H1 (cell line): Measurements from ENCODE around the gene FOXJ2. TPM values are rescaled to one million over a fixed set of nuclear protein-coding genes. Genes with fewer than 3 reads are reported as not detected.

Source experiments
- CTCF ChIA-PET: fragments of 300-600 bp; sonication (Branson Sonifier 250); formaldehyde crosslinking; loops from one replicate; lab custom pipeline; 2021; ENCODE audit not compliant: partially characterized antibody; lab: Charles Lee
- POLR2A ChIA-PET: fragments of 300-600 bp; sonication (Branson Sonifier 250); formaldehyde crosslinking; loops from one replicate; lab custom pipeline; 2021; ENCODE audit warnings: inconsistent platforms; ENCODE audit not compliant: partially characterized antibody; lab: Charles Lee
- DNase-seq, 2 experiments: peaks; one replicate each; pipeline versions ENCODE4 v3.0.0 to v3.0.0-alpha.2; 2010 to 2022; ENCODE audit warnings: low spot score in 2 of 2, low read depth in 1 of 2, mixed read lengths in 1 of 2
- FAIRE-seq: peaks from 2 replicates; lab custom pipeline; 2011; peaks lifted over from hg19 to GRCh38; lab: Jason Lieb, UNC
- H2AFZ ChIP-seq: 2 replicates; pipeline ENCODE4 v1.8.1; 2012; ENCODE audit warnings: low read length, inconsistent platforms
- H2AK5ac ChIP-seq: 2 replicates; pipeline ENCODE4 v1.6.1; 2013; ENCODE audit warnings: low read depth, low read length
- H2BK120ac ChIP-seq: replicated peaks from 2 replicates; pipeline ENCODE3; 2013; ENCODE audit warnings: low read depth, low read length, inconsistent platforms
- H2BK12ac ChIP-seq: 2 replicates; pipeline ENCODE4 v1.6.1; 2013; ENCODE audit warnings: low read depth, low read length
- H2BK15ac ChIP-seq: 2 replicates; pipeline ENCODE4 v1.6.1; 2013; ENCODE audit warnings: low read length
- H2BK20ac ChIP-seq: 2 replicates; pipeline ENCODE4 v1.6.1; 2013; ENCODE audit warnings: low read length
- H2BK5ac ChIP-seq: 2 replicates; pipeline ENCODE4 v1.6.1; 2013; ENCODE audit warnings: low read depth, low read length
- H3K14ac ChIP-seq: 2 replicates; pipeline ENCODE4 v1.6.1; 2013; ENCODE audit warnings: inconsistent platforms; ENCODE audit not compliant: insufficient read length
- H3K18ac ChIP-seq: 2 replicates; pipeline ENCODE4 v1.6.1; 2013; ENCODE audit warnings: low read length; ENCODE audit errors: extremely low read depth
- H3K23ac ChIP-seq: 2 replicates; pipeline ENCODE4 v1.6.1; 2013; ENCODE audit warnings: inconsistent platforms; ENCODE audit not compliant: insufficient read length
- H3K23me2 ChIP-seq: 2 replicates; pipeline ENCODE4 v1.6.1; 2013; ENCODE audit warnings: low read depth, low read length
- H3K27ac ChIP-seq: 2 replicates; pipeline ENCODE4 v1.6.1; 2011; ENCODE audit warnings: low read depth, low read length, inconsistent platforms
- H3K27me3 ChIP-seq, 4 experiments: replicated peaks in 1 of 4; 1 replicate in 1 of 4; 2 replicates in 3 of 4; pipeline versions ENCODE4 v1.6.1 to v1.8.1; 2011 to 2013; ENCODE audit warnings: low read length in 3 of 4, mild to moderate bottlenecking in 3 of 4, inconsistent platforms in 2 of 4, mixed read lengths in 2 of 4, moderate library complexity in 1 of 4; ENCODE audit not compliant: control insufficient read depth in 3 of 4, insufficient read depth in 3 of 4; ENCODE audit errors: extremely low read depth in 1 of 4
- H3K36me3 ChIP-seq, 4 experiments: 2 replicates each; pipeline versions ENCODE4 v1.6.1 to v1.8.1; 2011 to 2013; ENCODE audit warnings: mild to moderate bottlenecking in 4 of 4, low read length in 3 of 4, moderate library complexity in 2 of 4, control low read depth in 1 of 4, inconsistent platforms in 1 of 4; ENCODE audit not compliant: insufficient read depth in 4 of 4, control insufficient read depth in 2 of 4
- H3K4ac ChIP-seq: replicated peaks from 2 replicates; pipeline ENCODE3; 2013; ENCODE audit warnings: low read length, low read depth, mixed read lengths, inconsistent platforms; ENCODE audit not compliant: insufficient read length
- H3K4me1 ChIP-seq, 4 experiments: replicated peaks in 1 of 4; 1 replicate in 1 of 4; 2 replicates in 3 of 4; pipeline versions ENCODE4 v1.6.1 to v1.8.1; 2011 to 2013; ENCODE audit warnings: low read length in 3 of 4, inconsistent platforms in 2 of 4, mixed read lengths in 1 of 4; ENCODE audit not compliant: insufficient read depth in 4 of 4, control insufficient read depth in 3 of 4
- H3K4me2 ChIP-seq, 2 experiments: 2 replicates each; pipeline versions ENCODE4 v1.6.1 to v1.8.1; 2011 to 2013; ENCODE audit warnings: low read depth in 2 of 2, low read length in 2 of 2, control low read depth in 1 of 2, inconsistent platforms in 1 of 2, mild to moderate bottlenecking in 1 of 2; ENCODE audit not compliant: insufficient read depth in 1 of 2
- H3K4me3 ChIP-seq, 4 experiments: fragments of 200-600, 300-600 bp in 1 of 4; sonication (generic), shearing (Covaris generic), sonication (Bioruptor Twin) in 1 of 4; 2 replicates each; pipeline versions ENCODE4 v1.5.1 to v1.8.1; 2011 to 2016; ENCODE audit warnings: low read length in 4 of 4, low read depth in 3 of 4, control low read depth in 2 of 4, inconsistent platforms in 2 of 4, mild to moderate bottlenecking in 2 of 4, mixed read lengths in 1 of 4, moderate library complexity in 1 of 4; ENCODE audit not compliant: insufficient read depth in 2 of 4; ENCODE audit errors: extremely low read depth in 1 of 4
- H3K56ac ChIP-seq: replicated peaks from 2 replicates; pipeline ENCODE3; 2013; ENCODE audit warnings: low read depth, mild to moderate bottlenecking, mixed read lengths, low read length, inconsistent platforms; ENCODE audit not compliant: insufficient read length
- H3K79me1 ChIP-seq: 2 replicates; pipeline ENCODE4 v1.6.1; 2013; ENCODE audit warnings: low read depth, low read length, control low read depth
- H3K79me2 ChIP-seq, 2 experiments: 2 replicates each; pipeline versions ENCODE4 v1.6.1 to v1.8.1; 2012 to 2013; ENCODE audit warnings: low read length in 2 of 2, mild to moderate bottlenecking in 2 of 2, inconsistent platforms in 1 of 2; ENCODE audit not compliant: insufficient read depth in 2 of 2, control insufficient read depth in 1 of 2
- H3K9ac ChIP-seq, 4 experiments: replicated peaks in 1 of 4; 1 replicate in 1 of 4; 2 replicates in 3 of 4; pipeline versions ENCODE4 v1.6.1 to v1.8.1; 2011 to 2013; ENCODE audit warnings: low read depth in 3 of 4, low read length in 3 of 4, control low read depth in 2 of 4, mild to moderate bottlenecking in 2 of 4, moderate library complexity in 2 of 4, inconsistent platforms in 1 of 4; ENCODE audit errors: extremely low read depth in 1 of 4
- H3K9me3 ChIP-seq, 2 experiments: 2 replicates each; pipeline versions ENCODE4 v1.6.1 to v1.8.1; 2012 to 2013; ENCODE audit warnings: mild to moderate bottlenecking in 2 of 2, moderate library complexity in 2 of 2, control low read depth in 1 of 2, inconsistent platforms in 1 of 2, low read depth in 1 of 2, low read length in 1 of 2, mixed read lengths in 1 of 2; ENCODE audit not compliant: insufficient read depth in 2 of 2
- H4K20me1 ChIP-seq, 2 experiments: replicated peaks in 1 of 2; 2 replicates each; pipeline versions ENCODE3 to v1.8.1; 2011 to 2013; ENCODE audit warnings: inconsistent platforms in 2 of 2, low read length in 2 of 2, mild to moderate bottlenecking in 1 of 2; ENCODE audit not compliant: insufficient read depth in 2 of 2, control insufficient read depth in 1 of 2
- H4K5ac ChIP-seq: 2 replicates; pipeline ENCODE4 v1.6.1; 2013; ENCODE audit warnings: low read length, low read depth, mixed read lengths, inconsistent platforms; ENCODE audit not compliant: insufficient read length
- H4K8ac ChIP-seq: 2 replicates; pipeline ENCODE4 v1.8.0; 2013; ENCODE audit warnings: mild to moderate bottlenecking, moderate library complexity, low read length, inconsistent platforms; ENCODE audit not compliant: insufficient read depth; ENCODE audit errors: extremely low read depth
- H4K91ac ChIP-seq: replicated peaks from 2 replicates; pipeline ENCODE3; 2013; ENCODE audit warnings: low read length, mixed read lengths, inconsistent platforms; ENCODE audit not compliant: insufficient read length
- CHD1 ChIP-seq: IDR thresholded peaks from 2 replicates; pipeline ENCODE4 v1.6.1; 2012; ENCODE audit warnings: low read depth, low read length, improper control_type of control experiment
- CHD2 ChIP-seq: IDR thresholded peaks from 2 replicates; pipeline ENCODE4 v1.6.1; 2012; ENCODE audit warnings: low read length, improper control_type of control experiment
- JUN ChIP-seq: IDR thresholded peaks from 2 replicates; pipeline ENCODE4 v1.6.1; 2011; ENCODE audit warnings: low read depth, mild to moderate bottlenecking, improper control_type of control experiment, low read length
- JUND ChIP-seq: IDR thresholded peaks from 2 replicates; pipeline ENCODE4 v1.6.1; 2011; ENCODE audit warnings: mild to moderate bottlenecking, improper control_type of control experiment, low read length
- KDM4A ChIP-seq: IDR thresholded peaks from one replicate; pipeline ENCODE4 v1.7.1; 2012; ENCODE audit warnings: low read depth, mild to moderate bottlenecking, moderate library complexity, low read length, inconsistent platforms; ENCODE audit not compliant: severe bottlenecking
- NRF1 ChIP-seq: IDR thresholded peaks from 2 replicates; pipeline ENCODE4 v1.6.1; 2011; ENCODE audit warnings: mild to moderate bottlenecking, low read depth, low read length, improper control_type of control experiment
- PHF8 ChIP-seq: fragments of 200-600 bp; sonication (generic); conservative IDR thresholded peaks from 2 replicates; pipeline ENCODE4 v1.7.1; 2012; ENCODE audit warnings: low read depth, mild to moderate bottlenecking, inconsistent platforms, low read length, moderate library complexity
- SIX5 ChIP-seq: IDR thresholded peaks from 2 replicates; pipeline ENCODE4 v1.6.1; 2011; ENCODE audit warnings: mild to moderate bottlenecking, low read depth, low read length
- SUZ12 ChIP-seq: fragments of 200-600 bp; sonication (generic); IDR thresholded peaks from 2 replicates; pipeline ENCODE4 v1.6.1; 2012; ENCODE audit warnings: mild to moderate bottlenecking, inconsistent platforms, low read length, moderate library complexity, mixed read lengths
- TAF7 ChIP-seq: optimal IDR thresholded peaks from 2 replicates; pipeline ENCODE3; 2011; ENCODE audit warnings: low read depth, mild to moderate bottlenecking, inconsistent platforms, low read length, moderate library complexity, borderline replicate concordance
- WGBS, 2 experiments: shearing (Covaris generic) in 1 of 2; methylation state at CpG; one replicate each; pipeline versions ENCODE4 v1.1.6 to v1.1.7; 2013 to 2015; ENCODE audit warnings: low lambda C conversion rate in 2 of 2, mixed read lengths in 2 of 2, inconsistent platforms in 1 of 2, low coverage in 1 of 2, missing lambda C conversion rate in 1 of 2; ENCODE audit not compliant: insufficient replicate concordance in 2 of 2, insufficient coverage in 1 of 2, insufficient read length in 1 of 2; ENCODE audit errors: extremely low coverage in 1 of 2, missing lambda C conversion rate in 1 of 2; 5-methylcytosine and 5-hydroxymethylcytosine counted together
- polyA plus RNA-seq, 7 experiments: library from polyadenylated mRNA; depleted of rRNA in 3 of 7; stranded (reverse) in 5 of 7; unstranded in 2 of 7; fragments of >200 nt in 5 of 7; fragments of 200-250 nt in 2 of 7; gene quantifications; 1 replicate in 5 of 7; 2 replicates in 1 of 7; 4 replicates in 1 of 7; pipeline versions ENCODE4 v1.2.1 to v1.2.3, GENCODE V29; 2011 to 2013; ENCODE audit warnings: missing spikeins in 2 of 7, mixed read lengths in 2 of 7
- total RNA-seq: library from RNA; stranded (reverse); fragmentation: NEBNext Ultra II Directional; extraction: Animal tissue kit (Norgen Biotek cat#: 25700); gene quantifications from 2 replicates; pipeline ENCODE4 v1.2.1, GENCODE V29; 2021
- TF ChIP-seq, protein P1 (sequence below): IDR thresholded peaks from 2 replicates; pipeline ENCODE4 v1.6.1; 2012; ENCODE audit warnings: inconsistent platforms

The FOXJ2 gene
- total and polyA plus RNA-seq, 2 of the 8 experiments (the other 6 are each of a cell fraction or from before 2014, with no cell fraction given), result 4.2 to 9.3 TPM

DNA sequence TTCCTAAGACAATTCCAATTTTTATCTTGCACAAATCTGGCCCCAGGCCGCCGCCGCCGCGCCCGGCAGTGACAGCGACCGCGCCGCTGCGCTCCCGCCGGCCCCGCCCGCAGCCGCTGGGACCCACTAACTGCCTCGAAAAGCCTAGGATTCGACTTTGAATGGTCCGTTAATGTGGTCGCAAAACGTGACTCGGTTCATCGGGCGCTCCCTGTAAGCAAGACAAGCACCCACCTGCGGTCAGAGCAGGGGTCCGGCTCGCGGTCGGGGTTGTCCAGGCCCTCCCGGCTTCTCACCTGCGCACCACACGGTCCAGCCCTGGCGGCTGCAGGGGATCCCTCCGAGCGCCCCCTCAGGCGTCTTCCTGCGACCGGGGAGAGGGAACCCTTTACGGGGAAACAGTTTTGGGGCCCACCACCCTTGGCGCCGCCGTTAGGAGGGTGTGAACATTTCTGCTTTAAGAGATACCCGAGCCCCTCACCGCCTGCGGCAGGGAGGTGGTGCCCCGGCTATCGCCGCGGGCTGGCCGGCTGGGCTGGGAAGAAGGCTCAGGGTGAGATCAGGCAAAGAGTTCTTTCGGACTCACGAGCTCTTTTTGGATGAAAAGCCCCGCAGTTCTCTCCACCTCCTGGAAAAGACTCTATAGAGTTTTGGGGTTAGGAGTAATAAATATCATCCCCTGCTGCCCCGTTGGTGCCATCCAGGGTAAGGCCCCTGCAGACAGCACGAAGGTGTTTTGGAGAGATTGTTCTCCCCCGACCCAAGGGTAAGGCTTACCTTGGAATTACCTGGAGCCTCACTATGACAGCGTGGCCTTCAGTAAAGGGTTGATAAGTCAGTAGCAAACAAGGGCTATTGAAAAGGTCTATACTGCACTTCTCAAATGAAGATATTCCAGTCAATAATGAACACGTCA, 13.6 kb upstream of the FOXJ2 start:
- Histone ChIP-seq H3K4me3 (peak overlapping the region; percentile 46 to 65 (median 61)), H3K27me3 (no peaks in the 10 kb centered on the region), H4K8ac (peak overlapping the region; percentile 29; the same call in 1 of the 2 replicates), H3K23ac (no peak overlapping the region), H3K56ac (no peak overlapping the region), H4K5ac (peak overlapping the region; percentile 32), H4K20me1 (no peaks in the 10 kb centered on the region), H2AFZ (peak overlapping the region; percentile 3; the same call in 1 of the 2 replicates), H2BK15ac (no peak overlapping the region), H2BK12ac (no peak overlapping the region), H2BK20ac (0 out of 2 replicates have a peak overlapping the region, but pooled peaks have one; percentile 29), H3K79me1 (no peaks in the 10 kb centered on the region), H3K79me2 (no peaks in the 10 kb centered on the region), H2BK120ac (no peak overlapping the region), H3K4me2 (peak overlapping the region; percentile 56 to 66), H4K91ac (no peak overlapping the region), H3K18ac (no peak overlapping the region; the same call in 1 of the 2 replicates), H3K14ac (no peak overlapping the region), H3K23me2 (peaks cover 5% of the 10 kb centered on the region; the same call in 1 of the 2 replicates), H3K36me3 (no peaks in the 10 kb centered on the region; a peak in 1 of 8 replicates), H2BK5ac (no peak overlapping the region), H3K27ac (no peak overlapping the region), H3K4me1 (peaks cover 0 to 4% (median 0%) of the 10 kb centered on the region in 4 experiments; a peak in 1 of 7 replicates), H2AK5ac (no peak overlapping the region), H3K9ac (no peak overlapping the region; a peak in 1 of 7 replicates), H3K4ac (no peak overlapping the region), H3K9me3 (no peaks in the 10 kb centered on the region)
- ChIA-PET POLR2A (interaction anchor here (0.6 to 1.8 kb wide), 2 partner anchors 84 to 93 kb away, joined by 3 to 6 read pairs; no protein-coding TSS in a partner anchor), CTCF (no interaction called here)
- 1% methylated on average over 56 of the region's 58 CpGs; no CpG with 5 or more reads in 1 of the 2 experiments for WGBS, 2 experiments
- FAIRE-seq, result peak; percentile 65
- peak; percentile 70 to 87 for DNase-seq
- no peak for TF ChIP-seq JUN
- no peak; the same call in 1 of the 2 replicates for TF ChIP-seq JUND
- TF ChIP-seq, protein P1, sequence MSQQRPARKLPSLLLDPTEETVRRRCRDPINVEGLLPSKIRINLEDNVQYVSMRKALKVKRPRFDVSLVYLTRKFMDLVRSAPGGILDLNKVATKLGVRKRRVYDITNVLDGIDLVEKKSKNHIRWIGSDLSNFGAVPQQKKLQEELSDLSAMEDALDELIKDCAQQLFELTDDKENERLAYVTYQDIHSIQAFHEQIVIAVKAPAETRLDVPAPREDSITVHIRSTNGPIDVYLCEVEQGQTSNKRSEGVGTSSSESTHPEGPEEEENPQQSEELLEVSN, result peak; percentile 91
- TF ChIP-seq CHD2, result no peak
- no peak for TF ChIP-seq SIX5
- 0 out of 2 replicates have a peak, but pooled peaks have one; percentile 36 for TF ChIP-seq PHF8
- TF ChIP-seq SUZ12, result no peak
- TF ChIP-seq KDM4A, result peak; percentile 90
- TF ChIP-seq TAF7, result no peak
- no peak for TF ChIP-seq NRF1
- no peak for TF ChIP-seq CHD1
